GM10847 (cell line): ENCODE measurements around the gene FAM20C.

Experiments used
- POLR2A ChIP-seq: IDR thresholded peaks from 2 replicates; pipeline ENCODE4 v1.6.1; 2011; ENCODE audit not compliant: insufficient read length; ENCODE audit errors: extremely low read depth

FAM20C gene

DNA sequence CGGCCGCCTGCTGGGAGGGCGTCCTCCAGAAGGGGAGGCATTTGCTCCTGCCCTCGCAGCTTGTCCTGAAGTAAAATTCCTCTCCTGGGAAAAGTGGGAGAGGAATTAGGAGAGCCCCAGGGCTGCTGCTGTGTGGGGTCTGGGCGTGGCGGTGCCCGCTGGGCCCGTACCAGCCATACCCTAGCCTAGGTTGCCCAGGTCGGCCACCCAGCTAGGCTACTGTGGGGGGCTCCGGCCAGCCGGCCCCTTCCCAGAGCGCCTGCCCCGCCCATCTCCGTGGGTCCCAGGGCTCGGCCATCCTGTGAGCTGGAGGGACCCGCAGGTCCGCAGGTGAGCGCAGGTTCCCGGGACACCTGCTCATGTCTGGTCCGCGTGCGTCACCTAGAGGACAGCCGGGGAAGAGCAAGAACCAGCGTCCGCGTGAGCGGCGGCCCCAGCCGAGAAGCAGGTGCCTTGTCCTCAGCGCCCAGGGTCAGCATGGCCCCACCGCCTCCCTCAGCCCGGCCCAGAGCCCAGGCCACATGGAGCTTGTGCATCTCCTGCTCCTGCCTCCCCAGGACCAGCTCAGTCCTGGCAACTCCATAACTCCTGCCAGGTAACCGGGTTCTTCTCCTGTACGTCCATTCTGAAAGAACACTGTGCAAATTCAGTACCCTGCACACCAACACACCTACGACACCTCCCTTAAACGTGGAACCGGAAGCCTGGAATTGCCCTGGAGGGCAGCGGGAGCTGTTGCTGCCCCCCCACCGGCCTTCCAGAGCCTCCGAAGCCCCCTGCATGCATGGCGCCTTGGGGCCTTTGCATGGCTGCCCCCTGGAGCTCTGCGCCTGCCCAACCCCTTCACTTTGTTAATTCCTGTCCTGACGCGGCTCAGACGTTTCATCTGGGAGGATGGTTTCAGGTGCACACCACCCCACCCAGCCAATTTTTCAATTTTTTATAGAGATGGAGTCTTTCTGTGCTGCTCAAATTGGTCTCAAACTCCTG lies 74.8 kb downstream of the FAM20C start:
- no peak for TF ChIP-seq POLR2A

DNA sequence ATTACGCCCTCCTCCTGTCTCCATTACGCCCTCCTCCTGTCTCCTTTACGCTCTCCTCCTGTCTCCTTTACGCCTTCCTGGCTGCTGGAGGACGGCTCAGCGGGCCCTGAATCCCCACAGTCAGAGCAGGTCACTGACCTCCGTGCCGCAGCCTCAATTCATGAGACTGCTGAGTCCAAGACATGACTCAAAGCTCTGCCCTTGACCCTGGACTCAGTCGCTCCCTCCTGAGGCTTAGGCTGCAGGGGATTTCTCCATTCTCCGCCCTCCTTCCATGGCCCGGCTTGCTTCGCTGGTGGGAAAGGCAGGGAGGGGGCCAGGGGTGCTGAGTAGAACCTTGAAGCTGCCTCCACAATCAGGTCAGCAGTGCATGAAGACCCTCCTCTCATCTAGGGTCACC lies 76.6 kb downstream of the FAM20C start:
- TF ChIP-seq POLR2A = no peak

DNA sequence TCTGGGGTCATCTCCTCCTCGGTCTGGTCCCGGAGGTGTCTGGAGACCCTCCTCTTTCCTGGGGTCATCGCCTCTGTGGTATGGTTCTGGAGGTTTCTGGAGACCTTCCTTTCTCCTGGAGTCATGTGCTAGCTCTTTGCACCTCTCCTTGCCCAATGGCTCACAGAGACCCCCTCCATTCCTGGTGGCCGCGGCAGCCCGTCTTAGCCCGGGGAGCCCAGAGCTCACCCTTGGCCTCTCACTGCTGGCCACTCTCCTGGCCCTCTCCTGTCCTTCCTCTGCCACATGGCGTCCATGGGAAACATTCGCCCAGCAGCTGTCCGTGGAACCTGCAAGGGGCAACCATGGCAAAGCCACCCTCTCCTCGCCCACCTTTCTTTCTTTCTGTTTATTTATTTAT lies 77.3 kb downstream of the FAM20C start:
- TF ChIP-seq POLR2A = no peak

DNA sequence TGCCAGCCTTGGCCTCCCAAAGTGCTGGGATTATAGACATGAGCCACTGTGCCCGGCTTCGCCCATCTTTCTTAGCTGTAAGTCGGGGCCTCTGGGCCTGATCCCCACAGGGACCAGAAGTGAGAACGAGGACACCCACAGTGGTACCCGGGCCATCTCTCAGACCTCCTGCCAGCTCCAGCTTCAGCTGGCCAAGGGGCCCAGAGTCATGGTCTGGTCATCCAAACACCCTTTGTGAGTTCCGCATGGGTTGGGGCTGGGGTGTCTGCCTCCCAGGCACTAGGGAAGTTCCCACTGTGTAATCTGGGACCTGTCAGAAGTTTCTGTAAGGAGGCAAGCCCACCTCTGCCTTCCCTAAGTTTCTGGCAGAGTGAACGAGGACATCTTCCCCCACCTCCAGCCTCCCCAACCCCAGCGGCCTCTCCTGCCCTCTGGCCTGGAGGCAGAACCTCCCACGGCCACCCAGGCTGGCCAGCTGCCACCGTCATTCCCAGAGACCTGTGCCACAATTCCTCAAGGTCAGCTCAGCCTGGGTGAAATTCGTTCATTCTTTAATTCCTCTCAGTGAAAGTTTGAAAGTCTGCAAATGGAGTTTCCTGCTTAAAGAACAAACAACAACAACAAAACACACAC lies 78.1 kb downstream of the FAM20C start:
- no peak for TF ChIP-seq POLR2A

DNA sequence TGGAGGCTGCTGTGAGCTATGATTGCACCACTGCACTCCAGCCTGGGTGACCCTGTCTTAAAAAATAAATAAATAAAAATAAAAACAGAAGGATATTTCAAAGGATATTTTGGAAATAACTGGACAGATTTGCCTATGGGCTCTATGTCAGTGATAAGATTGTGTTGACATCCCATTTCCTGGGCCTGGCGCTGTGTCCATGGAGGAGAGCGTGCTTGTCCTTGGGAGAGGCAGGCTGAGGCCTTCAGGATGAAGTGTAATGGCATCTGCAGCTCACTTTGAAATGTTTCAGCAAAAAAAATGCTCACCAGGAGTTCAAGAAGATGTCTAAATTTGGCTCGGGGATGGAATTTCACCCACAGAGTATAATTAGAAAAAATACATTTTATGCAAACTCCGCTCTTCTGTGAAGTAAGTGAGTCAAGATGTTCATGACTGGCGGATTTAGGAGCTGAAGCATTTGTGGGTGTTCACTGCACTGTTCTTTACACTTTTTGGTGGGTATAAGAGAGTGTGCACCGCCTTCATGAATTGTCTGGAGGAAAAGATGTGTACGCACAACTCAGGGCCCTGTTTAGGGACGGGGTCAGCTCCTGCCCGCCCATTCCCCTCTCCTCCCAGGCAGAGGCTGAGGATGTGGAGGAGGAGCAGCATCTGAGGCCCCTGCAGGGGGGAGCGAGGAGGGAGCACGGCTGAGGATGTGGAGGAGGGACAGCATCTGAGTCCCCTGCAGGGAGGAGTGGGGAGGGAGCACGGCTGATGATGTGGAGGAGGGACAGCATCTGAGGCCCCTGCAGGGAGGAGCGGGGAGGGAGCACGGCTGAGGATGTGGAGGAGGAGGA lies 79.1 kb downstream of the FAM20C start:
- no peak for TF ChIP-seq POLR2A

DNA sequence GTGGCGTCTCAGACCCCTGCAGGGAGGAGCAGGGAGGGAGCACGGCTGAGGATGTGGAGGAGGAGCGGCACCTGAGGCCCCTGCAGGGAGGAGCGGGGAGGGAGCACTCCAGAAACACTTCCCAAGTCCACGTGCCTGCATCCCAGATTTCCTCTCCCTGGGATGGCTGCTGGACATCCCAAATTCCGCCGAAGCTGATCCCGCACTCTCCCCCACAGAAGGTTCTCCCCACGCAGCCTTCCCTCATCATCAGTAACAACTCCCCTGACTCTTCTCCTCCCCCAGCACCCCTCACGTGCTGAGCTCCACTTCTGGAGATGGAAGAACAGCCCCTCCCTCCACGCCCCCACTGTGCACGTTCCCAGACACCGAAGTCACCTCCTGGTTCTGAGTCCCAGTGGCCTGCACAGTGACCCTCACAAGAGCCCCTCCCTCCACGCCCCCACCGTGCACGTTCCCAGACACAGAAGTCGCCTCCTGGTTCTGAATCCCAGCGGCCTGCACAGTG lies 79.8 kb downstream of the FAM20C start:
- TF ChIP-seq POLR2A = no peak

DNA sequence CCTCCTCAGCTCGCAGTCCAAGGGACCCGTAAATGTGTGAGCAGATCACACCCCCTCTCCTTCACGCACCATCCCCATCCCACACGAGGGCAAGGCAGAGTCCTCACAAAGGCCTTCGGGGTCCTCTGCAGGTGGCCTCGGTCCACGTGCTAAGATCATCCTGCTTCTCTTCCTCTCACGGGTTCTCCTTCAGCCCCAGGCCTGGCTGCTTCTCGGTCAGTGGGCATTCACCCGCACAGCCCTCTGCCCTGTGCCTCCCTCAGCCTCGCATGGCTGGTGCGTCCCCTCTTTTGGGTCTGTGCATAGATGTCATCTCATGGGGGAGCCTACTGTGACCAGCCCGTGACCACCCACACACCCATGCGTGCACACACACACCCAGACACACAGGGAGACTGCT lies 80.3 kb downstream of the FAM20C start:
- no peak for TF ChIP-seq POLR2A

DNA sequence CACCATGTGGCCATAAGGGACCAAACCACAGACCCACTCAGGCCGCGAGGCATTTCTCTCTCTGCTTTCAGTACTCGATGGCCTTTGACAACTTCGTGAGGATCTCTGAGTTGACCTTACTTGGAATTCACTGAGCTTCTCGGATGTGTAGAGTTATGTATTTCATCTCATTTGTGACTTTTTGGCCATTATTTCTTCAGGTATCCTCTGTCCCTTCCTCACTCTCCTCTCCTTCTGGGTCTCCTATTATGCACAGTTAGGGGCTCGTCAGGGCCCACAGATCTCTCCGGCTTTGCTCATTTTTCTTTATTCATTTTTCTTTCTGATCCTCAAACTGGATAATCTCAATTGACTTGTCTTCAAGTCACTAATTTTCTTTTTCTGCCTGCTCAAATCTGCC lies 81.0 kb downstream of the FAM20C start:
- TF ChIP-seq POLR2A = no peak

DNA sequence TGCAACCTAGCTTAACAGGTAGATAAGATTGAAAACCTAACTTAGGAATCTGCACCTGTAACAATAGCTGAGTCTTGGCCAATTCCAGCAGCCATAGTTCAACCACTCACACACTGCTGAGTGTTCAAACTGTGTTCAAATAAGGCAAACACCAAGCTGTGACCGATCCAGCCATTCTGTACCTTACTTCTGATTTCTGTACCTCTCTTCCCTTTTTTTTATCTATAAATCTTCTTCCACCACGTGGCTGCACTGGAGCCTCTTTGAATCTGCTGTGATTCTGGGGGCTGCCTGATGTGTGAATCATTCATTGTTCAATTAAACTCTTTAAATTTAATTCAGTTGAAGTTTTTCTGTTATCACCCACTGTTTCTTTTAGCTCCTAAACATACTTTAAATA lies 81.9 kb downstream of the FAM20C start:
- no peak for TF ChIP-seq POLR2A

DNA sequence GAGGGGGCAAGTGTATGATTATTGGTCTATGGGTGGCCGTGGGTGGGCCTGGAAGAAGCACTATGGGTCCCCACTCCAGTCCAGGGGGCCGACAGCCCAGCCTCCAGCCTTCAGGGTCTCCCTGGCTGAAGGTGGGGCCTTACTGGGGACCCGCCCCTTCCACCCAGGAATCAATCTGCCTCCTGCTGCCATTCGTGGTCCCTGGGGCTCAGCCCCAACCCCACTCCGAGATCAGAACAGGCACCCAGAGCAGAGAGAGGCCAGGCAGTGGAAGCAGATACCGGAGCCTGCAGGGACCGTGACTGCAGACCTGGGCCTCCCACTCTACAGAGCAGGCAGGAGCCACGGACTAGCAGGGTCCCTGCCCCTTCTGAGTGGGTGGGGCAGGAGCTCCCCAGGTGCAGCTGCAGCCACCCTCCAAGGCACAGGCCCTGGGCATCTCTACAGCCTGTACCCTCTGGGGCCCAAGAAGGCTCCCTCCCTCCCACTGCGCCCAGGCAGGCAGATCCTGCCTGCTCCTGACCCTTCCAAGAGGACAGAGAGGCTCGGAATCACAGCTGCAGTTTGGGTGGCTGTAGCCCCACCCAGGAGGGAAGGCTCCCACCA lies 84.0 kb downstream of the FAM20C start:
- no peak for TF ChIP-seq POLR2A

DNA sequence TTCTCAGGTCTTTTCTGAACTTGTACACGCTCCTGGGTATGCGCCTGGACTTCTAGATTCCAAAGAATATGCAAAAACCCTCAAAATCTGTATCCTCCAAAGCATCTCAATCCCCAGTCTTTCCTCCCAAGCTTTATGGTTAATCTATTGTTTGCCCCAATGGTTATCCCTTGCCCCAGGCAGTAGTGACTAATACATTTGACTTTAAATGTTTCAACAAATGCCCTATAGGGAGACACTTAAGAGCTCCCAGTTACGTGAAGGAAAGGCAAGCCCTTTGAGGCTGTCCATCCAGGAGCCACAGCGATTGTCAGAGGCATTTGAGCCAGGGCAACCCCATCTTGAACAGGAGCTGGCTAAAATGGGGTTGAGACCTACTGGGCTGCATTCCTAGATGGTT lies 84.9 kb downstream of the FAM20C start:
- no peak for TF ChIP-seq POLR2A

DNA sequence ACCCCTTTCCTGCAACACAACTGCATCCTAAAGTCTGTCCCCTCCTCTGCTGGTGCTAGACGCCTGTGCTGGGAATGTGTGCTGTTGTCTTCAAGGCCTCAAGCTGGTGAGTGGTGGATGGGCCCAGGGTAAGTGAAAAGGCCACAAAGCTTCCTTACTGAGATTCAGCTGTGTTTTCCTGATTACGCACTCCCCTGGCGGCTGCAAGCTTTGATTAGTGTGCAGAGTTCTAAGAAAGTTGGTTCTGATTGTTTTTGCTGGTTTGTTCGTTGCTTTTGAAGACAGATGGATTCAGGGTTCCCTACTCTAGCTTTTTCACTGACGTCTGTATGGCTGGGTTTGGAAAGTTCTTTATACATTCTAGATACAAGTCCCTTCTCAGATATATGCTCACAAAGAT lies 85.7 kb downstream of the FAM20C start:
- TF ChIP-seq POLR2A = no peak

DNA sequence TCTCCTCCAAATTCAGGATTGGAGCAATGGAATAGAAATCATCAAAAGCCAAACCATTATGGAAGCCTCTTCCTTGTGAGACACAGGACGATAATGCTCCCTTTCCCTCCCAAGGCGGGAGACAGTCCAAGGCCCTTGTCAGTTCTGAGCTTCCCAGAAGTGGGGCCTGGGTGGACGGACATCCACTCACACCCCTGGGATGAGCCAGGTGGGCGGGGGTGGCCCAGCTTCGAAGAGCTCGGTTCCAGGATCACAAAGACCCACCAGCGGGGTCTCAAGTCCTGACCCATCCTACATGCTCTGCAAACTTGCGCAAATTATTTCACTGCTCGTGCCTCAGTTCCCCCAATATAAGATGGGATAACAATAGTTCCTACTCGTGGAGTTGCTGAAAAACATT lies 87.5 kb downstream of the FAM20C start:
- no peak for TF ChIP-seq POLR2A

DNA sequence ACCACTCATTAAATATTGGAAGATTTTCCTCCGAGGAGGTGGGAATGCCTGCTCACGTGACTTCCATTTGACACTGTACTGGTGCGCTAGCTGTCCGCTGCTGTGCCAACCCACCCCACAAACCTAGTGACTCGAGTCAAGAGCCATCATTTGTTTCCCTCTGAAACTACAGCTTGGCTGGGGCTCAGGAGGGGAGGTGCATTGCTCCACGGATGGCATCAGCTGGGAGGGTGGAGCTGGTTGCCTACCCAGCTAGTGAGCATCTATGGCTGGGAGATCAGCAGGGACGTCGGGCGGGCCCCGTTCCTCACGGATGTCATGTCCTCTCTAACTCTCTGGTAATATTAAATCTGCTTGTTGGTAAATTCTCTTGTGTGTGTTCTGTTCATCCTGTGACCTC lies 88.1 kb downstream of the FAM20C start:
- TF ChIP-seq POLR2A = no peak

DNA sequence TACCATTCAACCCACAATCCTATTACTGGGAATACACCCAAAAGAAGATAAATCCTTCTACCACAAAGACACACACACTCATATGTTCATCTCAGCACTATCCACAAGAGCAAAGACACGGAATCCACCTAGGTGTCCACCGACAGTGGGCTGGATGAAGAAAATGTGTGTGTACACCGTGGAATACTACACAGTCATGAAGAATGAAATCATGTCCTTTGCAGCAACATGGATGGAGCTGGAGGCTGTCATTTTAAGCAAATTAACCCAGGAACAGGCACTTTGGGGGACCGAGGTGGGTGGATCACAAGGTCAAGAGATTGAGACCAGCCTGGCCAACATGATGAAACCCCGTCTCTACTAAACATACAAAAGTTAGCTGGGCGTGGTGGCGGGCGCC lies 89.3 kb downstream of the FAM20C start:
- TF ChIP-seq POLR2A = no peak
